Mesenchymal stem cell (in vitro differentiated cells and primary cell): Measurements from ENCODE around the gene ST6GALNAC4.

Experiments used
- DNase-seq: peaks from one replicate; pipeline ENCODE4 v3.0.0-alpha.2; 2013
- H2AFZ ChIP-seq: one replicate; pipeline ENCODE4 v1.6.1; 2013; ENCODE audit warnings: low read depth, mild to moderate bottlenecking, control low read depth, inconsistent platforms, low read length, moderate library complexity
- H2AK5ac ChIP-seq: 2 replicates; pipeline ENCODE4 v1.6.1; 2013; ENCODE audit warnings: low read length, moderate library complexity, mild to moderate bottlenecking, inconsistent platforms; ENCODE audit not compliant: severe bottlenecking
- H2BK120ac ChIP-seq: one replicate; pipeline ENCODE4 v1.6.1; 2013; ENCODE audit warnings: low read depth, mild to moderate bottlenecking, inconsistent platforms, low read length, moderate library complexity
- H2BK12ac ChIP-seq, 2 experiments: one replicate each; pipeline ENCODE4 v1.6.1; 2013; ENCODE audit warnings: inconsistent platforms in 2 of 2, low read length in 2 of 2, mild to moderate bottlenecking in 2 of 2, moderate library complexity in 2 of 2, control low read depth in 1 of 2
- H2BK15ac ChIP-seq: one replicate; pipeline ENCODE4 v1.6.1; 2013; ENCODE audit warnings: mild to moderate bottlenecking, low read depth, inconsistent platforms; ENCODE audit not compliant: poor library complexity, severe bottlenecking
- H2BK5ac ChIP-seq: 2 replicates; pipeline ENCODE4 v1.6.1; 2013; ENCODE audit warnings: low read depth, mild to moderate bottlenecking, low read length, control low read depth, inconsistent platforms; ENCODE audit not compliant: poor library complexity, severe bottlenecking
- H3K14ac ChIP-seq, 2 experiments: one replicate each; pipeline ENCODE4 v1.6.1; 2013; ENCODE audit warnings: inconsistent platforms in 2 of 2, low read length in 2 of 2, control low read depth in 1 of 2, mild to moderate bottlenecking in 1 of 2, moderate library complexity in 1 of 2
- H3K18ac ChIP-seq, 2 experiments: one replicate each; pipeline ENCODE4 v1.6.1; 2013; ENCODE audit warnings: inconsistent platforms in 2 of 2, low read length in 2 of 2, control low read depth in 1 of 2, low read depth in 1 of 2, mild to moderate bottlenecking in 1 of 2
- H3K23ac ChIP-seq, 2 experiments: one replicate each; pipeline ENCODE4 v1.6.1; 2013; ENCODE audit warnings: inconsistent platforms in 2 of 2, low read length in 2 of 2, mild to moderate bottlenecking in 2 of 2, moderate library complexity in 2 of 2, control low read depth in 1 of 2
- H3K27ac ChIP-seq: 2 replicates; pipeline ENCODE4 v1.5.1; 2013; ENCODE audit warnings: mild to moderate bottlenecking, moderate library complexity, low read length, control low read depth, inconsistent platforms; ENCODE audit not compliant: poor library complexity, severe bottlenecking
- H3K27me3 ChIP-seq, 2 experiments: 2 replicates each; pipeline versions ENCODE4 v1.6.1 to v1.7.0; 2013; ENCODE audit warnings: low read length in 2 of 2, mild to moderate bottlenecking in 2 of 2, moderate library complexity in 2 of 2, control low read depth in 1 of 2, inconsistent platforms in 1 of 2; ENCODE audit not compliant: control insufficient read depth in 1 of 2, insufficient read depth in 1 of 2
- H3K36me3 ChIP-seq, 2 experiments: 2 replicates each; pipeline versions ENCODE4 v1.6.1 to v1.7.0; 2013; ENCODE audit warnings: low read length in 2 of 2, control low read depth in 1 of 2, inconsistent platforms in 1 of 2, low read depth in 1 of 2, mild to moderate bottlenecking in 1 of 2; ENCODE audit not compliant: insufficient read depth in 2 of 2, control insufficient read depth in 1 of 2
- H3K4ac ChIP-seq, 2 experiments: one replicate each; pipeline ENCODE4 v1.6.1; 2013; ENCODE audit warnings: inconsistent platforms in 2 of 2, low read length in 2 of 2, mild to moderate bottlenecking in 2 of 2, moderate library complexity in 2 of 2, control low read depth in 1 of 2, low read depth in 1 of 2
- H3K4me1 ChIP-seq: 2 replicates; pipeline ENCODE4 v1.6.1; 2013; ENCODE audit warnings: low read depth, low read length, control low read depth; ENCODE audit not compliant: control insufficient read depth, insufficient read depth
- H3K4me2 ChIP-seq: 2 replicates; pipeline ENCODE4 v1.6.1; 2013; ENCODE audit warnings: low read length, mild to moderate bottlenecking, inconsistent platforms; ENCODE audit not compliant: poor library complexity, severe bottlenecking
- H3K4me3 ChIP-seq, 2 experiments: 2 replicates each; pipeline versions ENCODE4 v1.5.1 to v1.7.0; 2013; ENCODE audit warnings: low read length in 2 of 2, mild to moderate bottlenecking in 2 of 2, control low read depth in 1 of 2, low read depth in 1 of 2; ENCODE audit not compliant: insufficient read depth in 1 of 2
- H3K79me1 ChIP-seq: replicated peaks from 2 replicates; pipeline ENCODE4 v1.6.1; 2013; ENCODE audit warnings: mild to moderate bottlenecking, control low read depth, low read length, inconsistent platforms; ENCODE audit not compliant: poor library complexity, severe bottlenecking
- H3K9ac ChIP-seq: 2 replicates; pipeline ENCODE4 v1.7.0; 2013; ENCODE audit warnings: mild to moderate bottlenecking, low read length, moderate library complexity
- H3K9me3 ChIP-seq: 2 replicates; pipeline ENCODE4 v1.7.0; 2013; ENCODE audit warnings: mild to moderate bottlenecking, low read length; ENCODE audit not compliant: control insufficient read depth
- H4K8ac ChIP-seq: one replicate; pipeline ENCODE4 v1.6.1; 2013; ENCODE audit warnings: inconsistent platforms, mild to moderate bottlenecking, low read length, moderate library complexity
- H4K91ac ChIP-seq: one replicate; pipeline ENCODE4 v1.6.1; 2013; ENCODE audit warnings: mild to moderate bottlenecking, low read length, inconsistent platforms
- WGBS: methylation state at CpG from one replicate; pipeline ENCODE4 v1.1.7; 2013; ENCODE audit warnings: mixed read lengths; 5-methylcytosine and 5-hydroxymethylcytosine counted together

ST6GALNAC4 gene

GRCh38 chr9:127960410-127961154 lies 43.7 kb upstream of the ST6GALNAC4 start:
- 81% methylated on average over 11 of the region's 11 CpGs for WGBS
- no peak overlapping the region for H2AFZ ChIP-seq
- no peak for DNase-seq

GRCh38 chr9:127959841-127960409 lies 43.1 kb upstream of the ST6GALNAC4 start:
- no peak for DNase-seq
- Histone ChIP-seq H3K18ac (peak overlapping the region; percentile 74 to 81), H4K8ac (no peak overlapping the region), H4K91ac (peak overlapping the region; percentile 73), H3K27ac (no peak overlapping the region), H3K9ac (peak overlapping the region; percentile 22), H2AFZ (no peak overlapping the region), H3K23ac (peak overlapping the region in 1 of 2 experiments; percentile 31), H3K4me1 (peaks cover 33% of the 10 kb centered on the region), H3K14ac (peak overlapping the region in 1 of 2 experiments; percentile 79), H3K4me3 (no peak overlapping the region), H3K4me2 (no peak overlapping the region), H2AK5ac (no peak overlapping the region), H2BK120ac (no peak overlapping the region), H3K27me3 (no peaks in the 10 kb centered on the region), H2BK5ac (no peak overlapping the region), H2BK12ac (peak overlapping the region in 1 of 2 experiments; percentile 21), H2BK15ac (no peak overlapping the region), H3K79me1 (peaks cover 47% of the 10 kb centered on the region), H3K36me3 (peaks cover 0 to 17% of the 10 kb centered on the region in 2 experiments), H3K9me3 (no peaks in the 10 kb centered on the region), H3K4ac (peak overlapping the region in 1 of 2 experiments; percentile 29)
- WGBS: 96% methylated on average over 2 of the region's 2 CpGs

More at GRCh38 chr9:127960410-127961154, 43.7 kb upstream of the ST6GALNAC4 start:
- peak overlapping the region in 1 of 2 experiments; percentile 31 for H3K23ac ChIP-seq
- H3K4ac ChIP-seq: peak overlapping the region; percentile 5 to 29
- H3K14ac ChIP-seq: peak overlapping the region in 1 of 2 experiments; percentile 45
- H2BK5ac ChIP-seq: no peak overlapping the region
- H4K91ac ChIP-seq: peak overlapping the region; percentile 78
- H3K27me3 ChIP-seq: no peaks in the 10 kb centered on the region
- peak overlapping the region; percentile 74 to 81 for H3K18ac ChIP-seq
- peaks cover 0 to 17% of the 10 kb centered on the region in 2 experiments for H3K36me3 ChIP-seq
- peaks cover 32% of the 10 kb centered on the region for H3K4me1 ChIP-seq
- H4K8ac ChIP-seq: peak overlapping the region; percentile 84
- peak overlapping the region; percentile 22 for H3K9ac ChIP-seq
- peaks cover 49% of the 10 kb centered on the region for H3K79me1 ChIP-seq
- peak overlapping the region; percentile 47 for H2AK5ac ChIP-seq
- no peak overlapping the region for H2BK15ac ChIP-seq
- H3K4me2 ChIP-seq: no peak overlapping the region
- H3K9me3 ChIP-seq: no peaks in the 10 kb centered on the region
- no peak overlapping the region for H3K27ac ChIP-seq
- peak overlapping the region; percentile 79 to 94 for H2BK12ac ChIP-seq
- no peak overlapping the region for H3K4me3 ChIP-seq
- H2BK120ac ChIP-seq: peak overlapping the region; percentile 54

DNA sequence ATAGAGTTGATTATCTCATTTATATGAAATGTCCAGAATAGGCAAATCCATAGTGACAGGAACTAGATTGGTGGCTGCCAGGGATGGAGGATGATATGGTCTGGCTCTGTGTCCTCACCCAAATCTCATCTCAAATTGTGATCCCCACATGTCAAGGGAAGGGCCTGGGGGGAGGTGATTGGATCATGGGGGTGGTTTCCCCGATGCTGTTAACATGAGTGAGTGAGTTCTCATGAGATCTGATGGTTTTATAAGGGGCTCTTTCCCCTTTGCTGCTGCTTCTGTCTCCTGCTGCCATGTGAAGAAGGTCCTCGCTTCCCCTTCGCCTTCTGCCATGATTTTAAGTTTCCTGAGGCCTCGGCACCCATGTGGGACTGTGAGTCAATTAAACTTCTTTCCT lies 42.6 kb upstream of the ST6GALNAC4 start:
- no peak overlapping the region for H3K14ac ChIP-seq
- no peak overlapping the region for H2AFZ ChIP-seq
- H4K91ac ChIP-seq: no peak overlapping the region
- H3K27ac ChIP-seq: no peak overlapping the region
- H3K79me1 ChIP-seq: peaks cover 51% of the 10 kb centered on the region
- no peak overlapping the region for H2BK120ac ChIP-seq
- no peaks in the 10 kb centered on the region for H3K9me3 ChIP-seq
- H4K8ac ChIP-seq: no peak overlapping the region
- 96% methylated on average over 4 of the region's 4 CpGs for WGBS
- H3K23ac ChIP-seq: no peak overlapping the region
- H3K36me3 ChIP-seq: peaks cover 0 to 14% of the 10 kb centered on the region in 2 experiments
- no peak overlapping the region for H3K4ac ChIP-seq
- H2BK15ac ChIP-seq: peak overlapping the region; percentile 39
- no peaks in the 10 kb centered on the region for H3K27me3 ChIP-seq
- H2AK5ac ChIP-seq: no peak overlapping the region
- peaks cover 35% of the 10 kb centered on the region for H3K4me1 ChIP-seq
- no peak overlapping the region for H3K4me3 ChIP-seq
- no peak overlapping the region for H2BK5ac ChIP-seq
- no peak overlapping the region for H3K18ac ChIP-seq
- H2BK12ac ChIP-seq: no peak overlapping the region
- no peak overlapping the region for H3K9ac ChIP-seq
- no peak for DNase-seq
- H3K4me2 ChIP-seq: no peak overlapping the region

- Histone ChIP-seq H3K14ac (no peak overlapping the region), H3K4ac (no peak overlapping the region), H2AFZ (no peak overlapping the region), H3K4me1 (peaks cover 34% of the 10 kb centered on the region), H4K8ac (no peak overlapping the region), H3K23ac (no peak overlapping the region), H3K27ac (no peak overlapping the region), H3K36me3 (peaks cover 0 to 10% of the 10 kb centered on the region in 2 experiments), H3K9ac (no peak overlapping the region), H2BK120ac (no peak overlapping the region), H2BK15ac (no peak overlapping the region), H3K4me2 (no peak overlapping the region), H3K18ac (no peak overlapping the region), H3K9me3 (no peaks in the 10 kb centered on the region), H3K27me3 (no peaks in the 10 kb centered on the region), H2BK12ac (no peak overlapping the region), H3K4me3 (no peak overlapping the region), H2BK5ac (no peak overlapping the region), H2AK5ac (no peak overlapping the region), H4K91ac (no peak overlapping the region), H3K79me1 (peaks cover 47% of the 10 kb centered on the region)
- 100% methylated on average over 1 of the region's 1 CpG for WGBS
- no peak for DNase-seq
Observed at GRCh38 chr9:127958728-127959127, 41.9 kb upstream of the ST6GALNAC4 start.
